Natural killer cell (primary cell): ENCODE measurements around the gene CATSPERZ. TPM values are rescaled to one million over a fixed set of nuclear protein-coding genes. Genes with fewer than 3 reads are reported as not detected.

ENCODE experiments used
- ATAC-seq, 3 donors: fragments of 150-1000 bp in 2 of 3; fragments of 200-7000 bp in 1 of 3; cut with Tn5 transposase; 1 replicate in 1 of 3; 2 replicates in 2 of 3; pipeline ENCODE4 v1.10.0; 2021; ENCODE audit warnings: mild to moderate bottlenecking in 2 of 3, moderate library complexity in 2 of 3
- DNase-seq, 2 donors: peaks; one replicate each; pipeline versions ENCODE4 v3.0.0 to v3.0.0-alpha.2; 2013 to 2021; ENCODE audit warnings: mixed read lengths in 1 of 2
- H3K27ac ChIP-seq: one replicate; pipeline ENCODE4 v1.5.1; 2013; ENCODE audit warnings: mild to moderate bottlenecking, low read length
- H3K27me3 ChIP-seq: one replicate; pipeline ENCODE4 v1.6.1; 2013; ENCODE audit warnings: low read length; ENCODE audit not compliant: control insufficient read depth, insufficient read depth
- H3K36me3 ChIP-seq: one replicate; pipeline ENCODE4 v1.6.1; 2013; ENCODE audit warnings: low read length; ENCODE audit not compliant: control insufficient read depth, insufficient read depth
- H3K4me1 ChIP-seq: one replicate; pipeline ENCODE4 v1.6.1; 2013; ENCODE audit warnings: low read length; ENCODE audit not compliant: control insufficient read depth, insufficient read depth
- H3K4me3 ChIP-seq: one replicate; pipeline ENCODE4 v1.5.1; 2013; ENCODE audit warnings: low read length
- H3K9me3 ChIP-seq: one replicate; pipeline ENCODE4 v1.6.1; 2013; ENCODE audit warnings: low read length; ENCODE audit not compliant: control insufficient read depth, insufficient read depth
- H3K27ac Mint-ChIP-seq, 2 donors: one replicate each; pipeline ENCODE4 v1.8.0; 2022; ENCODE audit warnings: mild to moderate bottlenecking in 2 of 2, mixed read lengths in 2 of 2, moderate library complexity in 1 of 2
- H3K27me3 Mint-ChIP-seq, 2 donors: one replicate each; pipeline ENCODE4 v1.8.0; 2022; ENCODE audit warnings: low read depth in 2 of 2, mixed read lengths in 2 of 2
- H3K36me3 Mint-ChIP-seq: one replicate; pipeline ENCODE4 v1.8.0; 2022; ENCODE audit warnings: mixed read lengths
- H3K4me1 Mint-ChIP-seq, 2 donors: one replicate each; pipeline ENCODE4 v1.8.0; 2022; ENCODE audit warnings: mixed read lengths in 2 of 2
- H3K4me3 Mint-ChIP-seq: one replicate; pipeline ENCODE4 v1.8.0; 2022; ENCODE audit warnings: mild to moderate bottlenecking, moderate library complexity, mixed read lengths
- H3K9me3 Mint-ChIP-seq, 2 donors: one replicate each; pipeline ENCODE4 v1.8.0; 2022; ENCODE audit warnings: mixed read lengths in 2 of 2
- WGBS: methylation state at CpG from one replicate; pipeline ENCODE4 v1.1.7; 2013; ENCODE audit warnings: missing lambda C conversion rate; ENCODE audit not compliant: insufficient coverage; 5-methylcytosine and 5-hydroxymethylcytosine counted together
- intact Hi-C: fragments of 100-400 bp; cut with micrococcal nuclease; formaldehyde crosslinking; loops from one replicate; pipeline ENCODE4 v1.14.2; 2022
- total RNA-seq, 4 donors: library from RNA; stranded (reverse); fragments of 120-200 nt in 1 of 4; gene quantifications; one replicate each; pipeline versions ENCODE4 v1.2.3 to v1.2.4, GENCODE V29; 2013 to 2022
- TF ChIP-seq, protein P1 (sequence below): fragments of 200-600 bp; IDR thresholded peaks from one replicate; pipeline ENCODE4 v1.8.0; 2022; ENCODE audit warnings: antibody characterized with exemption

CATSPERZ gene
- total RNA-seq, 3 donors from 2014 or later (not counting 1 experiment from before 2014, with no cell fraction given) = 0.80 to 0.90 TPM; not detected in 1

DNA sequence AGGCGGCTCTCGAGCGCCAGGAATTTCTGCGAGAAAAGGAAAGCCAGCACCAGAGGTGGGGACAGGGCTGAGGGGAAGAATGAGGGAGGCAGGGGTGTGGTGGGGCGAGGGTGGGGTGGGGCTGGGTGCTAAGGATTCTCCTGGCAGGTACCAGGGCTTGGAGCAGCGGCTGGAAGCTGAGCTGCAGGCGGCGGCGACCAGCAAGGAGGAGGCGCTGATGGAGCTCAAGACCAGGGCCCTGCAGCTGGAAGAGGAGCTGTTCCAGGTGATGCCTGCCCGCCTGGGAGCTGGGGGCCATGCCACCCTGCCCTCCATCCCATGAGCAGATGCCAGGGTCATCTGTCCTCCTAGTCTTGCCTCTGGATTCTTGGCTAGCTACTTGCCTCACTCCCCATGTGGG lies 49.2 kb downstream of the CATSPERZ start:
- no peaks in the 10 kb centered on the region for H3K4me1 ChIP-seq
- H3K9me3 ChIP-seq = no peaks in the 10 kb centered on the region
- H3K36me3 ChIP-seq = peaks cover 46% of the 10 kb centered on the region
- no peak for DNase-seq
- intact Hi-C loops = no loop called here
- Mint-ChIP-seq H3K4me1 (peaks cover 10 to 21% of the 10 kb centered on the region in 2 donors), H3K27me3 (no peaks in the 10 kb centered on the region), H3K27ac (no peak overlapping the region), H3K4me3 (no peak overlapping the region), H3K9me3 (no peaks in the 10 kb centered on the region), H3K36me3 (no peaks in the 10 kb centered on the region)
- H3K27ac ChIP-seq = no peak overlapping the region
- H3K27me3 ChIP-seq = no peaks in the 10 kb centered on the region
- 98% methylated on average over 11 of the region's 11 CpGs for WGBS
- TF ChIP-seq, protein P1, sequence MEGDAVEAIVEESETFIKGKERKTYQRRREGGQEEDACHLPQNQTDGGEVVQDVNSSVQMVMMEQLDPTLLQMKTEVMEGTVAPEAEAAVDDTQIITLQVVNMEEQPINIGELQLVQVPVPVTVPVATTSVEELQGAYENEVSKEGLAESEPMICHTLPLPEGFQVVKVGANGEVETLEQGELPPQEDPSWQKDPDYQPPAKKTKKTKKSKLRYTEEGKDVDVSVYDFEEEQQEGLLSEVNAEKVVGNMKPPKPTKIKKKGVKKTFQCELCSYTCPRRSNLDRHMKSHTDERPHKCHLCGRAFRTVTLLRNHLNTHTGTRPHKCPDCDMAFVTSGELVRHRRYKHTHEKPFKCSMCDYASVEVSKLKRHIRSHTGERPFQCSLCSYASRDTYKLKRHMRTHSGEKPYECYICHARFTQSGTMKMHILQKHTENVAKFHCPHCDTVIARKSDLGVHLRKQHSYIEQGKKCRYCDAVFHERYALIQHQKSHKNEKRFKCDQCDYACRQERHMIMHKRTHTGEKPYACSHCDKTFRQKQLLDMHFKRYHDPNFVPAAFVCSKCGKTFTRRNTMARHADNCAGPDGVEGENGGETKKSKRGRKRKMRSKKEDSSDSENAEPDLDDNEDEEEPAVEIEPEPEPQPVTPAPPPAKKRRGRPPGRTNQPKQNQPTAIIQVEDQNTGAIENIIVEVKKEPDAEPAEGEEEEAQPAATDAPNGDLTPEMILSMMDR = no peak
- H3K4me3 ChIP-seq = no peak overlapping the region
- no peak for ATAC-seq

GRCh38 chr11:64351136-64351631 lies 51.0 kb downstream of the CATSPERZ start:
- Histone ChIP-seq H3K4me1 (no peaks in the 10 kb centered on the region), H3K36me3 (peaks cover 40% of the 10 kb centered on the region), H3K27me3 (no peaks in the 10 kb centered on the region), H3K4me3 (no peak overlapping the region), H3K9me3 (no peaks in the 10 kb centered on the region), H3K27ac (no peak overlapping the region)
- WGBS = 90% methylated on average over 18 of the region's 18 CpGs
- Mint-ChIP-seq H3K4me3 (no peak overlapping the region), H3K27ac (peak overlapping the region in 1 of 2 donors; percentile 8), H3K9me3 (no peaks in the 10 kb centered on the region), H3K36me3 (no peaks in the 10 kb centered on the region), H3K4me1 (peaks cover 0 to 10% of the 10 kb centered on the region in 2 donors), H3K27me3 (no peaks in the 10 kb centered on the region)
- ATAC-seq (peak in 2 of 3 donors; percentile 24 to 55), DNase-seq (no peak)
- TF ChIP-seq, protein P1 = no peak
- intact Hi-C loops = no loop called here

- Histone ChIP-seq H3K4me3 (no peak overlapping the region), H3K4me1 (peaks cover 5% of the 10 kb centered on the region), H3K27ac (no peak overlapping the region), H3K27me3 (no peaks in the 10 kb centered on the region), H3K9me3 (no peaks in the 10 kb centered on the region), H3K36me3 (peaks cover 36% of the 10 kb centered on the region)
- TF ChIP-seq, protein P1 = no peak
- WGBS = 96% methylated on average over 33 of the region's 33 CpGs
- Mint-ChIP-seq H3K27ac (no peak overlapping the region), H3K36me3 (no peaks in the 10 kb centered on the region), H3K9me3 (no peaks in the 10 kb centered on the region), H3K4me1 (peaks cover 0 to 13% of the 10 kb centered on the region in 2 donors), H3K4me3 (no peak overlapping the region), H3K27me3 (no peaks in the 10 kb centered on the region)
- intact Hi-C loops = no loop called here
- ATAC-seq (no peak), DNase-seq (no peak)
These were observed 52.2 kb downstream of the CATSPERZ start for GRCh38 chr11:64352099-64352994.
